HCT116 (cell line): Measurements from ENCODE around the gene SLC24A3. TPM values are rescaled to one million over a fixed set of nuclear protein-coding genes. Genes with fewer than 3 reads are reported as not detected.

ENCODE experiments used
- ATAC-seq: fragments of 200-7000 bp; cut with Tn5 transposase; 2 replicates; pipeline ENCODE4 v1.9.1; 2020; ENCODE audit warnings: mild to moderate bottlenecking, moderate library complexity
- BruUV-seq: library from RNA; stranded (reverse); fragments of 400-500 nt; replicated peaks from 2 replicates; lab custom pipeline; 2021; lab: Mats Ljungman, UMichigan
- CTCF ChIA-PET: fragments of 300-600 bp; sonication (Branson Sonifier 250); formaldehyde crosslinking; loops from one replicate; lab custom pipeline; 2021; ENCODE audit warnings: antibody characterized with exemption; lab: Charles Lee
- POLR2A ChIA-PET: fragments of 300-600, 350-600 bp; sonication (Branson Sonifier 250); formaldehyde crosslinking; loops from one replicate; lab custom pipeline; 2021; ENCODE audit warnings: antibody characterized with exemption; lab: Charles Lee
- RAD21 ChIA-PET, 2 experiments: fragments of 300-600 bp; sonication (Branson Sonifier 250); formaldehyde crosslinking; loops; one replicate each; lab custom pipeline; 2023; ENCODE audit warnings: low total read pairs in 2 of 2; ENCODE audit not compliant: uncharacterized antibody in 2 of 2, unreplicated experiment in 2 of 2, low non-redundant PET in 1 of 2; lab: Charles Lee
- DNase-seq: peaks from one replicate; pipeline ENCODE4 v3.0.0-alpha.2; 2010; ENCODE audit warnings: low read depth, low spot score
- H2AFZ ChIP-seq: fragments of 200-600 bp; shearing (Covaris generic), sonication (generic); 2 replicates; pipeline ENCODE4 v1.6.1; 2017; ENCODE audit warnings: low read depth, mixed run types, mixed read lengths, antibody characterized with exemption, low read length; ENCODE audit not compliant: poor library complexity, severe bottlenecking
- H3K27ac ChIP-seq: 2 replicates; pipeline ENCODE4 v1.5.1; 2012; ENCODE audit warnings: low read depth, low read length
- H3K27me3 ChIP-seq: fragments of 200-600 bp; sonication (generic); 2 replicates; pipeline ENCODE4 v1.6.1; 2016; ENCODE audit warnings: mixed run types, low read length, mixed read lengths; ENCODE audit not compliant: insufficient read depth
- H3K36me3 ChIP-seq, 2 experiments: fragments of 200-500 bp in 1 of 2; fragments of 200-600 bp in 1 of 2; sonication (Bioruptor generic) in 1 of 2; sonication (generic) in 1 of 2; 2 replicates each; pipeline versions ENCODE4 v1.5.1 to v1.6.1; 2014 to 2016; ENCODE audit warnings: low read length in 2 of 2, inconsistent platforms in 1 of 2, mixed read lengths in 1 of 2, mixed run types in 1 of 2; ENCODE audit not compliant: insufficient read depth in 2 of 2, control insufficient read depth in 1 of 2
- H3K4me1 ChIP-seq, 2 experiments: fragments of 200-600 bp in 1 of 2; sonication (generic) in 1 of 2; 2 replicates each; pipeline versions ENCODE4 v1.5.1 to v1.6.1; 2012 to 2017; ENCODE audit warnings: low read length in 2 of 2, inconsistent platforms in 1 of 2, mild to moderate bottlenecking in 1 of 2, mixed read lengths in 1 of 2, mixed run types in 1 of 2, moderate library complexity in 1 of 2; ENCODE audit not compliant: insufficient read depth in 2 of 2, control insufficient read depth in 1 of 2
- H3K4me2 ChIP-seq: fragments of 200-600 bp; sonication (generic); 2 replicates; pipeline ENCODE4 v1.6.1; 2017; ENCODE audit warnings: mixed run types, low read length, mixed read lengths
- H3K4me3 ChIP-seq, 2 experiments: fragments of 200-600 bp in 1 of 2; sonication (generic) in 1 of 2; replicated peaks in 1 of 2; 2 replicates each; pipeline ENCODE4 v1.5.1; 2011 to 2016; ENCODE audit warnings: low read length in 2 of 2, control low read depth in 1 of 2, low read depth in 1 of 2, mild to moderate bottlenecking in 1 of 2, mixed read lengths in 1 of 2, mixed run types in 1 of 2
- H3K79me2 ChIP-seq: fragments of 200-600 bp; sonication (generic); 2 replicates; pipeline ENCODE4 v1.6.1; 2017; ENCODE audit warnings: mild to moderate bottlenecking, mixed run types, low read length, moderate library complexity, mixed read lengths; ENCODE audit not compliant: insufficient read depth
- H3K9ac ChIP-seq: fragments of 200-600 bp; sonication (generic); 2 replicates; pipeline ENCODE4 v1.6.1; 2016; ENCODE audit warnings: low read length, mixed read lengths
- H3K9me2 ChIP-seq: fragments of 200-600 bp; sonication (generic), shearing (Covaris generic); 2 replicates; pipeline ENCODE4 v1.6.1; 2017; ENCODE audit warnings: mixed run types, mild to moderate bottlenecking, moderate library complexity; ENCODE audit not compliant: insufficient read depth
- H3K9me3 ChIP-seq, 2 experiments: fragments of 200-500 bp in 1 of 2; fragments of 200-600 bp in 1 of 2; sonication (Bioruptor generic) in 1 of 2; sonication (generic) in 1 of 2; 2 replicates each; pipeline ENCODE4 v1.6.1; 2014 to 2017; ENCODE audit warnings: low read length in 2 of 2, mixed read lengths in 2 of 2, inconsistent platforms in 1 of 2, low read depth in 1 of 2, mild to moderate bottlenecking in 1 of 2, mixed run types in 1 of 2, moderate library complexity in 1 of 2; ENCODE audit not compliant: control insufficient read depth in 1 of 2, insufficient read depth in 1 of 2
- H4K20me1 ChIP-seq: fragments of 200-600 bp; sonication (generic), shearing (Covaris generic); 2 replicates; pipeline ENCODE4 v1.6.1; 2017; ENCODE audit warnings: mixed run types, mild to moderate bottlenecking, moderate library complexity; ENCODE audit not compliant: insufficient read depth
- EZH2 ChIP-seq: fragments of 200-600 bp; sonication (generic); IDR thresholded peaks from 2 replicates; pipeline ENCODE4 v1.6.1; 2017; ENCODE audit warnings: antibody characterized with exemption, mixed run types
- FOSL1 ChIP-seq: IDR thresholded peaks from 2 replicates; pipeline ENCODE4 v1.6.1; 2012; ENCODE audit warnings: low read depth
- RAD21 ChIP-seq: IDR thresholded peaks from 2 replicates; pipeline ENCODE4 v1.6.1; 2012; ENCODE audit warnings: low read depth, mild to moderate bottlenecking
- TCF7L2 ChIP-seq: IDR thresholded peaks from 2 replicates; pipeline ENCODE4 v1.7.0; 2011; ENCODE audit warnings: borderline replicate concordance, inconsistent platforms; ENCODE audit not compliant: insufficient read depth, insufficient read length; ENCODE audit errors: extremely low read depth
- YY1 ChIP-seq: IDR thresholded peaks from 2 replicates; pipeline ENCODE4 v1.6.1; 2011; ENCODE audit warnings: low read length, low read depth, moderate library complexity, mild to moderate bottlenecking; ENCODE audit not compliant: insufficient replicate concordance; ENCODE audit errors: extremely low read depth
- ZFX ChIP-seq: fragments of 450-650 bp; IDR thresholded peaks from 2 replicates; pipeline ENCODE4 v1.6.1; 2017
- intact Hi-C: fragments of 100-400 bp; cut with micrococcal nuclease; formaldehyde crosslinking; loops from 2 replicates; pipeline ENCODE4 v1.10.0; 2022
- total RNA-seq: library from RNA; stranded (reverse); gene quantifications from one replicate; pipeline ENCODE4 v1.2.1, GENCODE V29; 2021; ENCODE audit not compliant: unreplicated experiment
- TF ChIP-seq, protein P1 (sequence below), 3 experiments: fragments of 200-600 bp in 1 of 3; sonication (generic) in 1 of 3; IDR thresholded peaks in 2 of 3; conservative IDR thresholded peaks in 1 of 3; 2 replicates each; pipeline ENCODE4 v1.5.1; 2012 to 2017; ENCODE audit warnings: low read depth in 2 of 3, low read length in 2 of 3, antibody characterized with exemption in 1 of 3, borderline replicate concordance in 1 of 3, control low read depth in 1 of 3, mild to moderate bottlenecking in 1 of 3, mixed read lengths in 1 of 3, mixed run types in 1 of 3, moderate library complexity in 1 of 3; ENCODE audit not compliant: insufficient read depth in 1 of 3

Gene SLC24A3
- total RNA-seq, 1 experiment from 2014 or later, result not detected

DNA sequence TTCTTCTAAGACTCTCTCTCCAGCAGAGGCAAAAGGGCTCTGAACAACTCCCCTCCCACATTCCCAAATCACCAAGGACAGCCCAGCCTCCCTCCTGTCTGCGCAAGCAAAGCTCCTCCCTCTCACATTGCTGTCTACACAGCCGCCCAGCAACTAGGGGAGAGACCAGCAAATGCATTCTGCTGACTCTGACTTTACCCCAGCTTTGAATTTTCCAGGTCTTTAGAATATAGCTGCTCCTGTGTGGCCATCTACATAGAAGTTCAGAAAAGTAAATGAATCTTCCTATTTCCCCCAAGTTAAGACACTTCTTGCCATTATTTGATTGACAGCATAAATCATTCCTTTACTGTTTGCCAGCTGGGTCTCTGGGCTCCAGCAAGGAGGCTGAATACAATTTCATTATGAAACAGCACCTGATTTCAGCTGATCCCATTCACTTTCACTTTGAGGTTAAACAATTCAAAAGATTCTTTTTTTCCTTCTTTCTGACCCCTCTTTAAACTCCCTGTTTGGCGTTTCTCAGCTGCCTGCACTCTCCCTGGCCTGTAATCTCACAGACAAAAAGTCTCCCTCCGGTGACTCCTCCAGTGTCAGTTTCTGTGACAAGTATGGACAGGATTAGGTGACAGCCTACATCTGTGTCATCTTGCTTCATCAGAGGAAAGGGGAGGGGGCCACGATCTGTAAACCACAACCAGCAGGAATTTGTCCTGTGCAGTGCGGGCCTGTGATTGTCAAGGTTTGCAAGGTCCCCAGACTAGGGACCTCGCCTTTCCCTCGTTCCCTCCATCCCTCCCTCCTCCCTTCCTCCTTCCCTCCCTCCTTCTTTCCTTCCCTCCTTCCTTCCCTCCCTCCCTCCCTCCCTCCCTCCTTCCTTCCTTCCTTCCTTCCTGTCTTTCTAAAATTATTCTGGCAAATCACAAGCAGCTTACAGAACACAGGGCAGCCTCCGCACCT is 340.1 kb downstream of the SLC24A3 start:
- Histone ChIP-seq H3K79me2 (no peaks in the 10 kb centered on the region), H3K36me3 (no peaks in the 10 kb centered on the region), H2AFZ (no peak overlapping the region), H3K9me3 (no peaks in the 10 kb centered on the region), H4K20me1 (no peaks in the 10 kb centered on the region), H3K4me1 (no peaks in the 10 kb centered on the region), H3K9ac (no peak overlapping the region), H3K27me3 (0 out of 2 replicates have a peak, but pooled peaks cover 3% of the 10 kb centered on the region), H3K4me2 (no peak overlapping the region), H3K9me2 (no peaks in the 10 kb centered on the region), H3K4me3 (no peak overlapping the region), H3K27ac (no peak overlapping the region)
- ChIA-PET POLR2A (no interaction called here), RAD21 (no interaction called here), CTCF (interaction anchor here (0.6 kb wide), 1 partner anchor 110 kb away, joined by 3 read pairs; no protein-coding TSS in a partner anchor)
- no peak for DNase-seq
- TF ChIP-seq FOSL1, result no peak
- no peak for TF ChIP-seq YY1
- no peak for TF ChIP-seq EZH2
- TF ChIP-seq, protein P1, sequence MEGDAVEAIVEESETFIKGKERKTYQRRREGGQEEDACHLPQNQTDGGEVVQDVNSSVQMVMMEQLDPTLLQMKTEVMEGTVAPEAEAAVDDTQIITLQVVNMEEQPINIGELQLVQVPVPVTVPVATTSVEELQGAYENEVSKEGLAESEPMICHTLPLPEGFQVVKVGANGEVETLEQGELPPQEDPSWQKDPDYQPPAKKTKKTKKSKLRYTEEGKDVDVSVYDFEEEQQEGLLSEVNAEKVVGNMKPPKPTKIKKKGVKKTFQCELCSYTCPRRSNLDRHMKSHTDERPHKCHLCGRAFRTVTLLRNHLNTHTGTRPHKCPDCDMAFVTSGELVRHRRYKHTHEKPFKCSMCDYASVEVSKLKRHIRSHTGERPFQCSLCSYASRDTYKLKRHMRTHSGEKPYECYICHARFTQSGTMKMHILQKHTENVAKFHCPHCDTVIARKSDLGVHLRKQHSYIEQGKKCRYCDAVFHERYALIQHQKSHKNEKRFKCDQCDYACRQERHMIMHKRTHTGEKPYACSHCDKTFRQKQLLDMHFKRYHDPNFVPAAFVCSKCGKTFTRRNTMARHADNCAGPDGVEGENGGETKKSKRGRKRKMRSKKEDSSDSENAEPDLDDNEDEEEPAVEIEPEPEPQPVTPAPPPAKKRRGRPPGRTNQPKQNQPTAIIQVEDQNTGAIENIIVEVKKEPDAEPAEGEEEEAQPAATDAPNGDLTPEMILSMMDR (IDR thresholded peaks at IDR 0.05 in 2 of 3, conservative IDR thresholded peaks at IDR 0.05 in 1 of 3; ENCODE audit: borderline replicate concordance in 1 of 3, insufficient read depth in 1 of 3, low read depth in 2 of 3, low read length in 2 of 3), result no peak
- no peak for TF ChIP-seq RAD21
- no peak for TF ChIP-seq ZFX
- TF ChIP-seq TCF7L2, result no peak
- no peak for ATAC-seq
- BruUV-seq, result no TSS peak
- intact Hi-C loops, result no loop called here
